GM18861 (cell line): ENCODE measurements around the gene KDM4B.
"Not testable (repeated sequence)": the region's sequence is repeated elsewhere in the genome, so short reads cannot be mapped to it uniquely, and the experiment has no call there.

Experiments used
- ATAC-seq: cut with Tn5 transposase; IDR thresholded peaks from one replicate; pipeline ENCODE4 v1.9.1; 2021; ENCODE audit not compliant: unreplicated experiment

KDM4B gene

DNA sequence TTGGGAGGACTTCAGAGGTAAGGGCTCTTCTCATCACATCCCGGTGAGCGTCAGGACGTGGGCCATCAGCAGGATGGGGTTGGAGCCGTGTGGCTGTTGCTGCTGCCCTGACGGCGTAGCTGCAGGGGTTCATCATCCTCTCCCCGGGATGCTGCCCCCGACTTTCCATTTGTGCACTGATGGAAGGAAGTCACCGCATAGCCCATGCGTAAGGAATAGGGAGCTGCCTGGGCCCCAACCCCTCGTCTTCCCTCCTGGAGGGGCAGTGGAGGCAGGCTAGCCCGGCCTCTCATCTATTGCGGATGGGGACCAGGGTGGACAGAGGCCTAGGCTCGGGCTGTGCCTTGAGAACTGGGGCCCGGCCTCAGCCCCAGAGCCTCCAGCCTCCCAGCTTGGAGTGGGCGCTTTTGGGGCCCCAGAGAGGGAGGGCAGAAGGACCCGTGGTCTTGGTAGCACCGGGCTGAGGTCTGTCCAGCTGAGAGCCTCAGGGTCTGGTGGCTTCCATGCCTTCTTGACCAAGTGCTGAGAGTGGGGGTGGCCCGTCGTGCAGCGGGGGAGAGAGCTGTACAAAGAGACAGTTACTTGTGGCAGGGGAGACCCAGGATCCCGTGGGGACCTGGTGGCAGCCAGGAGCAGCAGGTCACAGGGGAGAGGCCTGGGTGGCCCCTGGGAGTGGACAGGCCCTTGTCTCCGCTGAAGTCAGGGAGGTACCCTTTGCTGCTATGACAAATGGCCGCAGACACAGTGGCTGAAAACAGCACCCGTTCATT lies 44.0 kb downstream of the KDM4B start:
- no peak for ATAC-seq

DNA sequence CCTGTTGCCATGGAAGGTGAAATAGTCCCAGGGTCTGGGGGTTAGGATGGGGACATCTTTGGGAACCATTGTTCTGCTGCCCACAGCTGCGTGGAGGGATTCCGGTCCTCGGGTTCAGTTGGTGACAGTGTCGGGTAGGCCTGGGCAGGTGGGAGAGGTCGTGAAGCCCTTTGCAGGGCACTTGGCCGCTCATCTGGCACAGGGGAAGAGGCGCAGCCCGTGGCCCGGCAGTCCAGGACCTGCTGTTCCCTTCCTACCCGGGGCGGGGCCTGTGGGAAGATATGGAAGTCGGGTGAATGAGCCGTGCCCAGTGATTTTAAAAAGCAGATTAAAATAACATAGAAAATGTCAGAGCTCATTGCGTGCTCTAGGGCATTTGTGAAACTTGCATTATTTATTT lies 44.8 kb downstream of the KDM4B start:
- ATAC-seq, result no peak

DNA sequence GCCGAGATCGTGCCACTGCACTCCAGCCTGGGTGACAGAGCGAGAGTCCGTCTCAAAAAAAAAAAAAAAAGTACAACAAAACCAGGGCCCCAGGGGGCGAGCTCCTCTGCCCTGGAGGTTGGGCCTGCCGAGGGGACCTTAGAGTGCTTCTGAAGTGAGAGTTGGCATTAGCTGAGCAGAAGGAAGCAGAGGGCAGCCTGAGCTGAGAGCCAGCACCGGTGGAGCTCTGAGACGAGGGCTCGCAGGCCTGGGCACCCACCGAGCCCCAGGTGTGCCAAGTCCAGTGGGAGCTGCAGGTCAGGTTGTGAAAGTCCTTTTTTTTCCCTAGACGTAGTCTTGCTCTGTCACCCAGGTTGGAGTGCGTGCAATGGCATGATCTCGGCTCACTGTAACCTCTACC lies 46.0 kb downstream of the KDM4B start:
- no peak for ATAC-seq

GRCh38 chr19:5016268-5016667 lies 47.4 kb downstream of the KDM4B start:
- ATAC-seq, result no peak

DNA sequence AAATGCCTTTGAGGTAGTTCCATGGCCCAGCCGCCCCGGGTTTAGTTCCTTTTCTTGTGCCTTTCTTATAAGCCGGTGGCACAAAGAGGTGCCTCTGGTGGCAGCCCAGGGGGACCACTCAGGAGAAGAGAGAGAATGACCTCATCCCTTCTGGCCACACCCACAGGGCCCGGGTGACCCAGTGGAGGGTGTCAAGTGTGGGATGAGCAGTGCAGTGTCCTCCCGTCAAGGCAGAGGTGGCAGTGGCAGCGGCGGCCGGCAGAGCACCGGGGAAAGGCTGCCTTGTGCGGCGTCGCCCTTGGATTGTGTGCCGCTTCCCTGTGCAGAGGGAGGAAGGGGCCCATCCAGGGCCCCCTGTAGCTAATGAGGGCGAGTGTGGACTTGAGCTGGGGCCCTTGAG lies 47.9 kb downstream of the KDM4B start:
- ATAC-seq, result no peak

- no peak for ATAC-seq
Measured at GRCh38 chr19:5017235-5017634, 48.3 kb downstream of the KDM4B start.

GRCh38 chr19:5018224-5019015 lies 49.5 kb downstream of the KDM4B start:
- no peak for ATAC-seq

GRCh38 chr19:5020368-5020767 lies 51.5 kb downstream of the KDM4B start:
- ATAC-seq, result no peak

GRCh38 chr19:5021046-5021445 lies 52.1 kb downstream of the KDM4B start:
- no peak for ATAC-seq

- ATAC-seq, result no peak
Measured at GRCh38 chr19:5022066-5022860, 53.4 kb downstream of the KDM4B start.

- no peak for ATAC-seq
Measured at GRCh38 chr19:5023128-5023571, 54.2 kb downstream of the KDM4B start.

DNA sequence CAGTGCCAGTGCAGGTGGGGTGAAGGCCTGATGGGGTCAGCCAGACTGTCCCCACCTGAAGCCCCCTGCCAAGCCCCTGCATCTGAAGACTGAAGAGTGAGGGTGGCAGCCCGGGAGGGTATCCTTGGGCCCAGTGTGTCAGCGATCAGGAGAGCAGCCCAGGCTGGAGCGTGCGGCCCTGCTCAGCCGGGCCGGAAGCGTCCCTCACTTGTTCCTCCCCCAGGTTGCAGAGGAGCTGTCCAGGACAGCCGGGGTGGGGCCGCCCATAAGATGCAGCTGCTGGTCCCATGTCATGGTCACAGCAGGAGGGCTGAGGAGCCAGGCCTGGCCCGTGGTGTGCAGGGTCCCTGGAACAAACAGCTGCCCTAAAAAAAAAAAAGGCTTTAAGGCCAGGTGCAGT lies 55.4 kb downstream of the KDM4B start:
- no peak for ATAC-seq

DNA sequence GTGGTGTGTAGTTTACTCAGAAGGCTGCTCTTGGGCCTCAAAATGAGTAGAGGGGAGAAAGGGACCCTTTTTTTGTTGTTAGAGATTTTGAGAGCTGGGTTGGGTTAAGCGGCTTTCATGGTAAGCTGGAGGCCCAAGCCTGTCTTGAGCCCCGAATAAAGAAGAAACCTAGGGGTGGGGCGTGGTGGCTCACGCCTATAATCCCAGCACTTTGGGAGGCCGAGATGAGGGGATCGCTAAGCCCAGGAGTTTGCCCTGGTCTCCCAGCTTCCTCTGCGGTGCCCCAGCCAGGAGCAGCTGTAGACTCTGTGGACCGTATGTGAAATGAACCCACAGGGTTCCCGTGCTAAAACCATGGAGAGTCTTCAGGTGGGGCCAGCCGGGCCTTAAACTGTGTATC lies 56.1 kb downstream of the KDM4B start:
- ATAC-seq, result no peak

DNA sequence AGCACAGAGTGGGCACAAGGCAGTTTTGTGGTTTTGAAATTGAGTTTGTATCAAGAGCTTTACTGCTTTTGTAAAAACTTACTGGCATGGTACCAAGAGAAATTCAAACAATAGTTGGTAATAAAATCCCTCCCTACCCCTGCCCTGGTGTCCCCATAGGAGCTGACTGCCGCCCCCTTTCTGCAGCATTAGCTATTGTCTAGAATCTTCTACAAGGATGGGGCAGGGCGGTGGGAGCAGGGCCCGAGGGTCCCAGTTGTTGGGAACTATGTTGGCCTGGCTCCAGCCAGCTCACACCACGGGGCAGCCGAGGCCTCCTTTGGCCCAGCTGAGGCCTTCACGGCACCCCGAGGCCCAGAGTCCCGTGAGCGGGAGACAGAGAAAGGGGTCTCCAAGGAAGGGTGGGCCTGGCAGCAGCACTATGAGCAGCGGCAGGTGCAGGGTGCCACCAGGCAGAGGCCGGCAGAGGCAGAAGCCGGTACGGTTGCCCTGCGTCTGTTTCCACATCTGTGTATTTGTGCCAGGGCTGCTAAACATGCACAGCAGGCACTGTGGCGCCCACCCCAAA lies 57.9 kb downstream of the KDM4B start:
- ATAC-seq, result no peak

GRCh38 chr19:5028229-5028886 lies 59.4 kb downstream of the KDM4B start:
- no peak for ATAC-seq

DNA sequence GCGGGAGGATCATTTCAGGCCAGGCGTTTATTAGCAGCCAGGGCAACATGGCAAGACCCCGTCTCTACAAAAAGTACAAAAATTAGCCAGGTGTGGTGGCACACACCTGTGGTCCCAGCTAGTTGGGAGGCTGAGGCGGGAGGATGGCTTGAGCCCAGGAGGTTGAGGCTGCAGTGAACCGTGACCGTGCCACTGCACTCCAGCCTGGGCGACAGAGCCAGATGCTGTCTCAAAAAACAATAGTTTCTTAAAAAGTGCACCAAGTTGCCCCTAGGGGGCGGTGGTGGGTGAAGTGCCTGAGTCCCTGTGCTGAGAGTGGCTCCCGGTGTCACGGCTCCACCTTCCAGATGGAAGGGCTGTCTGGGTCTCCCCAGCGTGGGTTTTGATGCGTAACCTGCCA lies 60.7 kb downstream of the KDM4B start:
- ATAC-seq, result not testable (repeated sequence)

GRCh38 chr19:5030136-5030820 lies 61.4 kb downstream of the KDM4B start:
- no peak for ATAC-seq

DNA sequence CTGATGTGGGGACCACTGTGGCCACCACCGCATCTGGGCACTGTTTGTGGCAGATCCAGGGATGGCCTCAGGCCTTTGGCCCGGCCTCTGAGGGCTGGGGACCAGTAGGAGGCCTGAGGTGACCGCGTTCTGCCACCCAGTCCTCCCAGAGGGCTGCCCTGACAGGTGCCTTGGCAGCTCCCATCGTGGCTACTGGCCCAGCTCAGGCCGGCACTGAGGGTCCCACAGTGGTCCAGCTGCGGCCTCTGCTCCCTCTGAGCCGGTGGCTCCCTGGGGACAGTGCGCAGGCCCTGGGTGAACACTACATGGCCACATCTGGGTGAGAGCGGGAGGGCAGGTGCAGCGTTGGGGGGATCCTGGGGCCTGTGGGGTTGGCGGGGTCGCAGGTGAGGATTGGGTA lies 61.9 kb downstream of the KDM4B start:
- no peak for ATAC-seq

DNA sequence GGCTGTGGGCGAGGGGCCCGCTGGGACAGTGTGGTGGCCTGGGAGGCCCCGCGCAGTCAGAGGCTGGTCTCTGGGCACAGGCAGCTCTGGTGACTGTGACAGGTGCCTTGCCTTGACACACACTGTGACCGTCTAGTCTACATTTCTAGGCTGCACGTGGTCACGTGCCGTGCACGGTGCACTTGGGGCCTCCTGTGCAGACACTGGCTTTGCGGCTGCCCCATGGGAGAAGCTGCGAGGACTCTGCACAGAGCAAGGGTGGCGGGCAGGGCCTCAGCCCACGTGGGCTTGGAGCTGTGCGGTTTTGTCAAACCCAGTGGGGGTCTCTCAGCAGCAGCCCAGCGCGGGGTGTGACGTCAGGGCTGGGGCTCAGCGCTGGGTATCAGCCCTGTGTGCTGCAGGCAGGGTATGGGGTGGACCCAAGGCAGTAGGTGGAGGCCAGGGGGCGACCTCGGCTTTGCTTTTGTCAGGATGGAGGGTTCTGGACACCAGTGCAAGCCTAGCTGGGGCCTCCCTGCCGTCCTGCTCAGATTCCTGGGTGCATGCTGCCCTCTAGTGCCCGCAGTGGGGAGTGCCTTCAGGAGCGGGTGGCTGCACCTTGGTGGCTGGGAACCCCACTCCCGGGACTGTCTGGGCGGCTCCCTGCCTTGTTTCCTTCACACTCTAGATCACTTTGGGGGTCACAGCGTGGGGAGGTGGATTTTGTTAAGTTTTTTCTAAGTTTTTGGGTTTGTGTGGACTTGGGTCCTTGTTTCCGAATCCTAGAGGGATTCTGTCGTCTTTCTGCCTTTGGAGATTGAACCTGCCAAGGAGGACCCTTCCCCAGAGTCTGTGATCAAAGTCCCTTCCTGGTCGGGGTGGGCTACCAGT lies 62.6 kb downstream of the KDM4B start:
- ATAC-seq, result no peak
